Lower leg skin (tissue), 4 donors: ENCODE measurements around the gene SPATC1L. TPM values are rescaled to one million over a fixed set of nuclear protein-coding genes. Genes with fewer than 3 reads are reported as not detected.

ENCODE experiments used
- DNase-seq, 2 donors: peaks; one replicate each; pipeline ENCODE4 v3.0.0-alpha.2; 2019; ENCODE audit warnings: low spot score in 2 of 2
- H3K4me3 ChIP-seq: fragments of 200-600 bp; sonication (generic); 2 replicates; pipeline ENCODE4 v1.5.1; 2017; ENCODE audit warnings: mild to moderate bottlenecking, low read depth; ENCODE audit not compliant: poor library complexity, severe bottlenecking
- POLR2A ChIP-seq, 2 donors: fragments of 450-650 bp; IDR thresholded peaks; one replicate each; pipeline ENCODE4 v1.6.1; 2016 to 2017; ENCODE audit warnings: antibody characterized with exemption in 2 of 2, mild to moderate bottlenecking in 1 of 2, moderate library complexity in 1 of 2
- WGBS, 2 donors: methylation state at CpG; one replicate each; pipeline ENCODE4 v1.1.5; 2018; 5-methylcytosine and 5-hydroxymethylcytosine counted together
- intact Hi-C: fragments of 100-400 bp; cut with DNase I; formaldehyde crosslinking; loops from one replicate; pipeline ENCODE4 v1.15.0; 2023; ENCODE audit warnings: low total_unique reads
- total RNA-seq, 4 donors: library from RNA; depleted of rRNA; stranded (reverse); fragments of >200 nt; gene quantifications; one replicate each; pipeline ENCODE4 v1.1.0, GENCODE V29; 2016
- TF ChIP-seq, protein P1 (sequence below), 3 donors: fragments of 450-650 bp; IDR thresholded peaks; one replicate each; pipeline ENCODE4 v1.5.1; 2016; ENCODE audit warnings: antibody characterized with exemption in 3 of 3, mild to moderate bottlenecking in 3 of 3, moderate library complexity in 2 of 3

The SPATC1L gene
- total RNA-seq, 4 donors from 2014 or later = 2.1 to 7.5 (median 4.0) TPM

DNA sequence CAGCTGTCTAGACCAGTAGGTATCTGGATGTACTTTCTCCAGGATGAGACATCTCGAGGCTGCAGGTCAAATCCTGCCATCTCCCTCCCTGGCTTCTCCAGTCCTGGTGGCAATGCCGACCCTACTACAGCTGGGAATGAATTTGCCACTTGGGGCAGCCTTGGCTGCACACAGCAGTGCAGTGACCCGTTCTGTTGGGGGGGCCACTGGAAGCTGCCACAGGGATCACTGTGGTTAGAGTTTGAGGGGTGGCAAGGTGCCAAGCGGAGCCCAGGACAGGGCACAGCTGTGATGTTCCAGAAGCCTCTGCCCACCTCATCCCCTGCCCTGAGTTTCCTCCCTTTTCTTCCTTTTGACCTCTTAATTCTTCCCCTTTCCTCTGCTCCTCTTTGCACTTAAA is 69.3 kb downstream of the SPATC1L start:
- no peak overlapping the region for H3K4me3 ChIP-seq
- intact Hi-C loops = no loop called here
- DNase-seq = peak in 1 of 2 donors; percentile 83
- 90 to 97% methylated on average over 4 of the region's 4 CpGs for WGBS, 2 donors
- TF ChIP-seq, protein P1, sequence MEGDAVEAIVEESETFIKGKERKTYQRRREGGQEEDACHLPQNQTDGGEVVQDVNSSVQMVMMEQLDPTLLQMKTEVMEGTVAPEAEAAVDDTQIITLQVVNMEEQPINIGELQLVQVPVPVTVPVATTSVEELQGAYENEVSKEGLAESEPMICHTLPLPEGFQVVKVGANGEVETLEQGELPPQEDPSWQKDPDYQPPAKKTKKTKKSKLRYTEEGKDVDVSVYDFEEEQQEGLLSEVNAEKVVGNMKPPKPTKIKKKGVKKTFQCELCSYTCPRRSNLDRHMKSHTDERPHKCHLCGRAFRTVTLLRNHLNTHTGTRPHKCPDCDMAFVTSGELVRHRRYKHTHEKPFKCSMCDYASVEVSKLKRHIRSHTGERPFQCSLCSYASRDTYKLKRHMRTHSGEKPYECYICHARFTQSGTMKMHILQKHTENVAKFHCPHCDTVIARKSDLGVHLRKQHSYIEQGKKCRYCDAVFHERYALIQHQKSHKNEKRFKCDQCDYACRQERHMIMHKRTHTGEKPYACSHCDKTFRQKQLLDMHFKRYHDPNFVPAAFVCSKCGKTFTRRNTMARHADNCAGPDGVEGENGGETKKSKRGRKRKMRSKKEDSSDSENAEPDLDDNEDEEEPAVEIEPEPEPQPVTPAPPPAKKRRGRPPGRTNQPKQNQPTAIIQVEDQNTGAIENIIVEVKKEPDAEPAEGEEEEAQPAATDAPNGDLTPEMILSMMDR (IDR thresholded peaks at IDR 0.05) = no peak
- TF ChIP-seq POLR2A (IDR thresholded peaks at IDR 0.05) = no peak

DNA sequence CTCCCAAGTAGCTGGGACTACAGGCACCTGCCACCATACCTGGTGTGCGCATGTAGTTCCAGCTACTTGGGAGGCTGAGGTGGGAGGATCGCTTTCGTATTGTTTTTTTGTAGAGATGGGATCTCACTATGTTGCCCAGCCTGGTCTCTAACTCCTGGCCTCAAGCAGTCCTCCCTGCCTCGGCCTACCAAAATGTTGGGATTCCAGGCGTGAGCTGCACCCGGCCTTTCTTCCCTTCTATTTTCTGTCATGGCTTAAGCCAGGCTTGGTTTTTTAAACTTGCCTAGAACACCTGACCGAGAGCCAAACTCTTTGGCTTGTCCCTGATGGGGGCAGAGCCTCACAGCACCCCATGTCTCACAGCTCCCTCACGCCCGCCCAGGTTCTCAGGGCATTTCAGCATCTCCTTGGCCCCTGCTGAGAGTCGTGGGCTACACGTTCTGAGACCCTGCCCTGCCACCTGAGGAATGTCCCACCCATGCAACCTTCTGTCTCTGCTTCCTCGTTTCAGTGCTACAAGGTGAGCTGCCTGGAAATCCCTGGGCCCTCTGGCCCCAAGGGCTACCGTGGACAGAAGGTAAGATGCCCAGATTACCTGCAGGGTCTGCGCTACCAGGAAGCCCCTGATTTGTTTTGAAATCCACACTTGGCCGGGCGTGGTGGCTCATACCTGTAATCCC is 70.6 kb downstream of the SPATC1L start:
- intact Hi-C loops = no loop called here
- TF ChIP-seq POLR2A (IDR thresholded peaks at IDR 0.05) = no peak
- TF ChIP-seq, protein P1 (IDR thresholded peaks at IDR 0.05) = no peak
- 93 to 95% methylated on average over 16 of the region's 16 CpGs for WGBS, 2 donors
- DNase-seq = peak; percentile 6 to 68
- no peak overlapping the region for H3K4me3 ChIP-seq

DNA sequence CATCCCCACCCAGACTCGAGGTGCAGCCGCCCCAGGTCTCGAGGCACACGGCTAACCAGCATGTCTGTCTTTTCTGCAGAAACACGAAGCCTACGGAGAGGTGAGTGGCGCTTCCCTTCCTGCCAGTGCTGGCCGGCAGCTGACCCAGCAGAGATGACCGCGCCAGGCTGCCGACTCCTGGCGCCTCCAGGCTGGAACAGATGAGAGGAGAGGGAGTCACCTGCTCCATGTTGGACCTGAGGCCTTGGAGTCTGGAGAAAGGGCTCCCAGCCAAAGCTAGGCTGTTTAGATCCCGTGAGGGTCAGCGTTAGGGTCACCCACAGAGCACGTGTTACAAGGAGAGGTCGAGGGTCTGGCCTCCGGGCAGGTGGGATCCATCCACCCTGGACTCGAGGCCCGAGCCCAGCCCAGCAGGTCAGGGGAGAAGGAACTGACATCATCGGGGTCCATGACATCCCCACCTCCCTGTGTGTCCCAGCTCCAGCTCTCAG is 71.5 kb downstream of the SPATC1L start:
- WGBS, 2 donors = 94 to 95% methylated on average over 15 to 20 of the region's 20 CpGs
- intact Hi-C loops = no loop called here
- TF ChIP-seq, protein P1 (IDR thresholded peaks at IDR 0.05) = no peak
- TF ChIP-seq POLR2A (IDR thresholded peaks at IDR 0.05) = no peak
- H3K4me3 ChIP-seq = no peak overlapping the region
- DNase-seq = peak; percentile 10 to 80

DNA sequence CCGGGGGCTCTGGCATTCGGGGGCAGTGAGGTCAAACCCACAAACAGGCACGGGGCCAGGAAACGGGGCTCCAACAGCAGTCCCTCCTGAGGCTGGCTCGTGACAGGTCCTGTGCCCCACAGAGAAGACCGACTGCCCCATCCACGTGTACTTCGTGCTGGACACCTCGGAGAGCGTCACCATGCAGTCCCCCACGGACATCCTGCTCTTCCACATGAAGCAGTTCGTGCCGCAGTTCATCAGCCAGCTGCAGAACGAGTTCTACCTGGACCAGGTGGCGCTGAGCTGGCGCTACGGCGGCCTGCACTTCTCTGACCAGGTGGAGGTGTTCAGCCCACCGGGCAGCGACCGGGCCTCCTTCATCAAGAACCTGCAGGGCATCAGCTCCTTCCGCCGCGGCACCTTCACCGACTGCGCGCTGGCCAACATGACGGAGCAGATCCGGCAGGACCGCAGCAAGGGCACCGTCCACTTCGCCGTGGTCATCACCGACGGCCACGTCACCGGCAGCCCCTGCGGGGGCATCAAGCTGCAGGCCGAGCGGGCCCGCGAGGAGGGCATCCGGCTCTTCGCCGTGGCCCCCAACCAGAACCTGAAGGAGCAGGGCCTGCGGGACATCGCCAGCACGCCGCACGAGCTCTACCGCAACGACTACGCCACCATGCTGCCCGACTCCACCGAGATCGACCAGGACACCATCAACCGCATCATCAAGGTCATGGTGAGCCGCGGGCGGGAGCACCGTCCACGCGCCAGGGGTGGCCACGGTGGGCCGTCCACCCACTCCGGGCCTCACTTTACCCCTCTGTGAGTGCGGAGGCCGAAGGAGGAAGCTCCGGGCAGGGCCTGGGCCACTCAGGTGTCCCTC is 72.2 kb downstream of the SPATC1L start:
- TF ChIP-seq, protein P1 (IDR thresholded peaks at IDR 0.05) = no peak
- TF ChIP-seq POLR2A (IDR thresholded peaks at IDR 0.05) = no peak
- intact Hi-C loops = no loop called here
- WGBS, 2 donors = 95 to 96% methylated on average over 63 of the region's 69 CpGs
- H3K4me3 ChIP-seq = no peak overlapping the region
- DNase-seq = peak in 1 of 2 donors; percentile 83

DNA sequence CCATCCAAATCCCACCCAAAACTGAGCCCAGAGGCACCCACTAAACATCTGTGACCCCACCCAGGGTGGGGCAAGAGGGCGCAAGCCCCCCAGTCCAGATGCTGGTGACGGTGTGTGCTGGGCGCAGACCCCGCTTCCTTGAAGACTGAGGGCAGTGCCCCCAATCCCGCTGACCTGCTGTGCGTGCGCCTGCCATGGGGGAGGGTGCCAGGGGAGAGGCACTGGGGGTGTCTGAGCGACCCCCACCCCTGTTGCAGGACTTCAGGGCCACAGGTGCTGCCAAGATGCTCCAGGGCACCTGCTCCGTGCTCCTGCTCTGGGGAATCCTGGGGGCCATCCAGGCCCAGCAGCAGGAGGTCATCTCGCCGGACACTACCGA is 73.1 kb downstream of the SPATC1L start:
- 82 to 96% methylated on average over 9 of the region's 12 CpGs for WGBS, 2 donors
- TF ChIP-seq POLR2A (IDR thresholded peaks at IDR 0.05) = no peak
- TF ChIP-seq, protein P1 (IDR thresholded peaks at IDR 0.05) = no peak
- H3K4me3 ChIP-seq = no peak overlapping the region
- peak in 1 of 2 donors; percentile 75 for DNase-seq
- intact Hi-C loops = no loop called here

Other genes with a start within 250 kb of the SPATC1L start
- 100 to 1,000 TPM in 3 of 4 donors, 10 to 100 TPM in 1; 94.9 to 265 (median 133) TPM for gene COL6A1, start 202.7 kb downstream of the SPATC1L start, total RNA-seq
- gene COL6A2, start 86.3 kb downstream of the SPATC1L start, total RNA-seq = 100 to 1,000 TPM; 137 to 543 (median 164) TPM
- under 1 TPM in 1 of 4 donors, not detected in 3; 0.29 TPM for gene FTCD, start 28.9 kb downstream of the SPATC1L start, total RNA-seq
- gene LSS, start 44.3 kb upstream of the SPATC1L start, total RNA-seq = 100 to 1,000 TPM in 1 of 4 donors, 10 to 100 TPM in 3; 60.8 to 165 (median 81.7) TPM
- gene MCM3AP, start 101.2 kb upstream of the SPATC1L start, total RNA-seq = 10 to 100 TPM; 45.5 to 71.4 (median 57.7) TPM
- 10 to 100 TPM in 3 of 4 donors, 1 to 10 TPM in 1; 7.4 to 21.7 (median 17.0) TPM for gene YBEY, start 101.9 kb upstream of the SPATC1L start, total RNA-seq
- 1 to 10 TPM; 2.2 to 4.8 (median 2.3) TPM for gene C21orf58, start 139.4 kb upstream of the SPATC1L start, total RNA-seq
- 10 to 100 TPM; 30.3 to 44.0 (median 33.3) TPM for gene PCNT, start 139.7 kb upstream of the SPATC1L start, total RNA-seq